ENCODE data around the gene IL6ST. TPM values are rescaled to one million over a fixed set of nuclear protein-coding genes. Genes with fewer than 3 reads are reported as not detected.
"Not testable (repeated sequence)": the region's sequence is repeated elsewhere in the genome, so short reads cannot be mapped to it uniquely, and the experiment has no call there.

IL6ST gene
- total RNA-seq, 1 donor from 2014 or later, result 325 TPM

DNA sequence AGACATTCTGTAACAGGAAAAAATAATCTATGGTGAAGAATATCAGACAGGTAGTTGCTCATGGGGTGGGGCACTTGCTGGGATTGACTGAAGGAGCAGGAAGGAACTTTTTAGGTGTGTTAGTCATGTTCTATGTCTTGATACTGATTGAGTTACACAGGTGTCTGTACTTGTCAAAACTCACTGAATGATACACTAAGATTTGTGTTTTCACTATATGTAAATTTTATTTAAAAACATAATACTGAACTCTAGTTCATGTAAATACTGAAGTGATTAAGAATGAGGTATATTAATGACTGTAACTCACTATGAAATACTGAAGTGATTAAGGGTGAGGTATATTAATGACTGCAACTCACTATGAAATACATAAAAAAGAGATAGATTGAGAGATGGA, 28.5 kb downstream of the IL6ST start:
- no peak for DNase-seq (ENCODE audit: low read depth)

DNA sequence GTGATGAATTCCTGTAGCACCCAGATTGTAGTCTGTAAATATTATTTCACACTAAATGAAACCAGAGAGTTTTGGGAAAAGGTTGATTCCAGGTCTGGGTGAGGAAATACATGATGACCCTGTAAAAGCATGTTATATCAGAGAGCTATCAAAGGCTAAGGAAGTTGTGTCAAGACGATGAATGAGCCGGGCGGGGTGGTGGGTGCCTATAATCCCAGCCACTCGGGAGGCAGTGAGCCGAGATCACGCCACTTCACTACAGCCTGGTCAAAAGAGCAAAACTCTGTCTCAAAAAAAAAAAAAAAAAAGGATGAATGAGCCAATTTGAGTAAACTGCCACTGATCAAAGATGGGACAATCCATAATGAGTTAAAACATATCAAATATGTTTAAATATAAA, 29.2 kb downstream of the IL6ST start:
- no peak for DNase-seq (ENCODE audit: low read depth)

DNA sequence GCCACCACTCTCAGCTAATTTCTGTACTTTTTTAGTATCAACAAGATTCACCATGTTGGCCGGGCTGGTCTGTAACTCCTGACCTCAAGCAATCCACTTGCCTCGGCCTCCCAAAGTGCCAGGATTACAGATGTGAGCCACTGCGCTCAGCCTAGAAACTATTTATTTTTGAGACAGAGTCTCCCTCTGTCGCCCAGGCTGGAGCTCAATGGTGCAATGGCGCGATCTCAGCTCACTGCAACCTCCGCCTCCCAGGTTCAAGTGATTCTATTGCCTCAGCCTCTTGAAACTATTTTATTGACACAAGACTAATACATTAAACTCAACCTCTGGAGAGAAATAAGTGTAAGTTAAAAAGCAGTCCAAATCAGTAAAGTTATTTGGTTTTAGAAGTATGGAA, 34.0 kb downstream of the IL6ST start:
- no peak for DNase-seq (ENCODE audit: low read depth)

DNA sequence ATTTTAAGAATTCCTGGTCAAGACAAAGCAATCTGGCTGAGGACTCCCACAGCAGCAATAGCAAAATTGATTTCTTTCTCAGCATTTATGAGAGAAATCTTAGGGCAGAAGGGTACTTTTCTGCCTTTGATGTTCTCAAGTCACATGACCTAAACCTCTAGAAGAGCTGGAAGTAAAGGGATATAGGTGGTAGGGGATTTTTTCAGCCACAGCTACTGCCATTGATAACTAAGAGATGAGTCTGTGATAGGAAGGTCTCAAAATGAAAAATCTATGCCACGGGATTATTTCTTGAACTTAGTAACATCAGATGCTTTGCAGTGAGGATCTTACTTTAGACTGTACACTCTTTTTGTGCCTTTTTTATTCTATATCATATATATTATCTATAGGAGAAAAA, 35.6 kb downstream of the IL6ST start:
- no peak for DNase-seq (ENCODE audit: low read depth)

DNA sequence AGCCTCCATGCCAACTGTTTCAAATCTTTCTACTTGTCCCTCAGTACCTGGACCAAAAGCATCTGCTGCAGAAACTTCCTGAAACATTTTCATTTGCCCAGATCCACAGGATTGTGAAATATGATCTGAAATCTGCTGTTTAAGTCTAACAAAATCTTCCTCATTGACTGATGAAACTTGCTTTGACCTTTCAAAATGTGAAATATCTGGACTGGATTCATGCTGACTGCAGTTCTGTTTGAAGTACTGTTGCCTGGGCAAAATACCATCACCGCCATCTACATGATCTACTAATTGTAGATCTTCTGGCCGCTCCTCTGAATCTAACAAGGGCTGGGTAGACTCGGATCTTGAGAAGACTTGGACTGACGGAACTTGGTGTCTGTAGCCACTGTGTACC, 53.6 kb downstream of the IL6ST start:
- not testable (repeated sequence) for DNase-seq (ENCODE audit: low read depth)

DNA sequence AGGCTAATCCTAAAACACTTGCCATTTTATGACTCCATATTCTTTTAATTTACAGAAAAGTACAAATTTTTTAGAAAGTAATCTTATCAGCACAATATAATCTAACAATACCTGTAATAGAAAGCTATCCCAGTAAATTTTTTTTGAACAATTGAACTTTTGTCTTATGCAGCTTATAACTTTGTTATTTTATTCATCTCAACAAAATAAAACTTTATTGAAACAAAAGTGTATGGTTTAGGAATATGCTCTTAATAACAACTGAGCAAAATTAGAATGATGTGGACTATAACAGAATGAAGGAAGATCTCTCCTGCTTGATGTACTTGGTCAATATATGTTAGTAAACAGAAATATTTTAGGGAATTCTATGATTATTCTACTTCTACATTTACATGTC, 57.2 kb downstream of the IL6ST start:
- DNase-seq (ENCODE audit: low read depth), result not testable (repeated sequence)

DNA sequence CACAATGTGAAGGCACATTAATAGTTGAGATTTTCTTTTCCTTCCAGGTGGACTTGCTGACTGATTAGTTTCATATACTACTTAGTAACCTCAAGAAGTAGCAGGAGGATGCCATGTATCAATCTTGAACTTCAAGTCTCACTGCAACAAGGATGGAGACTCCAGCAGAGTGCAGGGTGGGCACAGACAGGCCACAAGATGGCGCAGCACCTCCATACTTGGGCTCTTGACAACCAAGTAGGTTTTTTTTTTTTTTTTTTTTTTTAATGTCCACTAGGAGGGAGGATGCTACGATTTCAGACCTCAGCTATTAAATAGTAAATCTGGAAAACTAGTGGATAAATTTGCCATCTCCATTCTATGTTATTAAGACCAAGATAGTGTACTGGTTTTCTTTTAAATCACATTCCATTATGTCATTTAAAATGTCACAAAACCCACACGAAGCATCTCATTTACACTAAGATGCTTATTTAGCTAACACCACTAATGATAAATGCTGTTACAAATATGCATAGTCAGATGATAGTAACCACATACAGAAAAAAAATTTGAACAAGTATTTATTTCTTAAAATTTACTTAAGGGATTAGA, 58.6 kb downstream of the IL6ST start:
- peak; percentile 81 for DNase-seq (ENCODE audit: low read depth)

DNA sequence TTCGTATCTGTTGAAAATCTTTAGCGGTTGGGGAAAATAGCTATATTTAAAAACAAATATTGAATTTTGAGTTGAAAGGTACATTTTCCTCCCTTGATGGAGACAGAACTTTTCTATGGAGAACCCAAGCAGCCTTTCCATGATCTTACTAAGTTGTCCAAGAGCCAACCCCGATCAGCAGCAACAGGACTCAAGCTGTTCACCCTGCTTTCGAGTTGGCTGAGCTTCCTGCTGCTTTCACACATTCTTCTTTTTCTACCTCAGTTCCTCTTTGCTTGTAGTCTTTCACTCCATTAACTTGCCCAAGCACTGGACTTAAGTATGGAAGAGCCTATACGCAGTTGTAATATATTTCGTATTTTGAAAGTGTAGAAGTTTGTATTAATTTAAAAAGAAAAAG, 59.4 kb downstream of the IL6ST start:
- no peak for DNase-seq (ENCODE audit: low read depth)

DNA sequence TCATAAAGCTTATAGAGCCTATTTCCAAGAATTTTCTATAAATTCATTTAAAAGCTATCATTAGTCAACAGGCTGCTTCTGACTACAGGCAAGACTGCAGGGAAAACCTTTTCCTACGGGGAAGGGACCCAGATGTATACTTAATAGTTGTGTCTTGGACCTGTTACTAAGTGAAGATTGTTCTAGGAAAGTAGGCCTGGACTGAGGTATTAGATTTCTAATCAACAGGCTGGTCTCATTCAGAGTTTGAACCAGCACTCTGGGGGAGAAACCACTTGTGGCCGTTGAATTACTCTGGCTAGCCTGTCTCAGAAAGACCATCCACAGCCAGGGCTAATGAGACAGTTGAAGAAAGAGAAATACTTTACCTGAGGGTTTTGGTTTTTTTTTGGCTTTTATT, 60.0 kb downstream of the IL6ST start:
- DNase-seq (ENCODE audit: low read depth), result no peak

DNA sequence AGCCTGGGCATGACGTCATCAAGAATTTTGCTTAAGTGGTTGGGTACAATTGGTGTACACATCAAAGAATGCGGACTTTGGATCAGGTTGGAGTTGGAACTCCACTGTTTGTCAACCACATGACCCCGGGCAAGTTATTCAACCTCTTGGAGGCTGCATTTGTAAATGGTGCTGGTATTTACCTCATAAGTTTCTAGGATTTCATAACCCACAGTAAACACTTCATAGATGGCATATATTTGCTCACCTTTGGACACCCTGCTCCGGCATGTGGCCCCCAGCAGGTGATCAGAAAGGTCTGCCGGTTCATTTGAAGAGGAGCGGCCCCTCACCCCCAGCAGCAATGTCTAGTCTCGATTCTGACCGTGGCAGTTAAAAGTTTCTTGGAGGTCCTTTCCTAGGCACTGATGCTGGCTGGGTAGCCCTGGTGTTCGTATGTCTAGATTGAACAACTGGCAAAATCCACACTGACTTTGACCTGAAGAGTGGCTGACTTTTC, 60.6 kb downstream of the IL6ST start:
- DNase-seq (ENCODE audit: low read depth), result peak; percentile 89

DNA sequence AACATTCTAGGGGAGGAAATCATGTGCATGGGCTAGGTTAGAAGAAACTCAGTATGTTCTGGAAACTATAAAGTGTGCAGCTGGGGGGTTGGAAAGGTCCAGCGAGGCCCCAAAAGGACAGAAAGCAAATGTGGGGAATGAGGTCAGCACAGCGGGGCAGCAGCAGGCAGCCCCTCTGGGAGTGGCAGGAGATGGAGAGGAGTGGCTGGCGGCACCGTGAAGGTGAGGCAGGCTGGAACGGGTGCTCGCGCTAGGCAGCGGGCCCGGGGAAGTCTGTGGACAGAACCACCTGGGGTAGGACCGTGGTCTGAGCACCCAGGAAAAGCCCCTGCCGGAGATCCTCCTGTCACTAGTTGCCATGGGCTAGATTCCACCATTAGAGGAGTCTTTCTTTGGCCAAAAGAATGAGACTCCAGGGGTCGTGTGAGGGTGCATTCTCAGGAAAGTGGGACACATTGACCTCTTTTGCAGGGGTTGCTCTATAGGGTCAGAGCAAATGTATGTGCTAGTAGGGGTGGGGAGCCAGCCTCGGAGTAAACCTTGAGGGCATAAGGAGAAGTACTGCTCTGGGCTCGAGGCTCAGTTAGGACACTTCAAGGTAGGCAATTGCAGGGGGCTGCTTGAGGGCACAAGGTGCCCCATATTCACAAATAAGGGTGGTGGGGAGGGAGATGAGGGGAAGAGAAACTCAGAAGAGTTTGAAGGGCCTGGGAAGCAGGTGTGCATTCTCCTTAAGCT, 61.2 kb downstream of the IL6ST start:
- DNase-seq (ENCODE audit: low read depth), result no peak

DNA sequence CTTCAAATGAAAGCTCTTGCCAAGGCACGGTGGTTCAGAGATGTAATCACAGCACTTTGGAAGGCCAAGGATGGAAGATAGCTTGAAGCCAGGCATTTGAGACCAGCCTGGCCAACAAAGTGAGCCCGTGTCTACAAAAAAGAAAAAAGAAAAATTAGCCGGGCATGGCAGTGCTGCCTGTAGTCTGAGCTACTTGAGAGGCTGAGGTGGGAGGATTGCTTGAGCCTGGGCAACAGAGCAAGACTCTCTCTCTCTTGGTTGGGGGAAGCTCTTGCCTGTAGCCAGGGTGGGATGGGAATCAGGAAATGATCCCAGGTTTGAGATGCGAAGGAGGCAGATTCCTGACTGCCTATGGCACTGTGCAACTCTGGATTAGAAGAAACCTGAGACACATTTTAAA, 62.1 kb downstream of the IL6ST start:
- DNase-seq (ENCODE audit: low read depth), result no peak

DNA sequence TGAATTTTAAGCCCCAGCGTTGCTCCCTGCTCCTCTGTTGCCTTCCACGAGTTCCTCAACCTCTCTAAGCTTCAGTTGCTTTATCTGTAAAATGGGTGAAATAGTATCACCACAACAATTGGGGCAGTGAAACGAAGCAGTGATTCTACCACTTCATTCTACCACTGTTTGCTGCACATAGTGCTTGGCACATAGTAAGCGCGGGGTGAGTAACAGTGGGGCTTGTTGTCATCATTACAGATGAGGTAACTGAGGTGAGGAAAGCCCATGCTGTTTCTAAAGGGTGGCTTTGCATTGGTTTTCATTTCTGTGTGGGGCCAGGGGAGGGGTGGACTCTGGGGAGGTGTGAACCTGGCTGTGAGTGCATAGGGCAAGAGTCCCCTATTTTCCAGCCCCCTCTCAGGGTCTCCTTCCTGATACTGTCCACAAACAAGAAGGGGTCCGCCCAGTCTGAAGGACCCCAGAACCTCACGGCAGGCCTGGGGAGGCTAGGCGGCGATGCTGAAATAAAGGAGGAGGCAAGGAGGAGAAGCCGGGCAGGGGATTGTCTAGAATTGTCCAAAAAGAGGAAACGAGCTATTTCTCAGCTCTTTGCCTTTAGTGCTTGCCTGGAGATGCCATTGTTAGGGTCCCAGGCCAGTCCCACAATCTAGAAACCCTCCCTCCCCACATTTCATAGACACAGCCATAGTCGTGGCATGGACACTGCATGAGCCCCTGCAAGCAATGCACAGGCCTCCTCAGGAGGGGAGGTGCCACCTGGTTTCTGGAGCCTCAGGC, 65.6 kb downstream of the IL6ST start:
- DNase-seq (ENCODE audit: low read depth), result no peak

DNA sequence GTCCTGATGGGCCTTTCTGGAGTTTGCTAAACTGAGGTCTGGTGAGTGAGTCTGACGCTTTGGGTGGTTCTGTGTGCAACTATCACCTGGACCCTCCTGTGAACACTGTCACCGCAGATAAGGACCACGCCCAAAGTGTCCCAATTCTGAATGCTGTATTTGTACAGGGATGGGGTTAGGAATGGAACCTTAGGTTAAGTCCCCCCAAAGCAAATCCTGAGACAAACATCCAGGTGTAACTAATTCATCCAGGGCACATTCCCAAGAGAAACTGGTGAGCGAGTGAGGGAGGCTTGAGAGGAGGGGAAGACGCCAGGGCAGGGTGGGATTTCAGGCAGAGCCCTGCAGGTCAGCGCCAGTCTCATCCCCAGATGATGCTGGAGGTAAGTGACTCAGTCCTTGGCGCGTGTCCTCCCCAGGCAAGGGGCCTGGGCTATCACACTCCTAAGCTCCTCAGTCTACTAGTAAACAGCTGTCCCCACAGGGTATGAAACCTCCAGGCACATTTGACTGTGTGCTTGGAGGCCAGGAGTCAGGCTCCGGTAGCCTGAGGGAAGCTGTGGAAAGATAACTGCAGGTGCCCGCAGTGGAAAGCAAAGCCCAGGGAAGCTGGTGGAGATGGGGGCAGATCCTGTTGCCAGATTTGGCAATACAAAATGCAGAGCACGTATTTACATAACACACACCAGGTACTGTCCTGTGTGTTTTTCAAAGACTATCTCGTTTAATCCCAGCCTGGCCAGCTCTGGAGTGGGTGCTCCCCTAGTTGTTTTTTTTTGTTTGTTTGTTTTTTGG, 66.7 kb downstream of the IL6ST start:
- no peak for DNase-seq (ENCODE audit: low read depth)

DNA sequence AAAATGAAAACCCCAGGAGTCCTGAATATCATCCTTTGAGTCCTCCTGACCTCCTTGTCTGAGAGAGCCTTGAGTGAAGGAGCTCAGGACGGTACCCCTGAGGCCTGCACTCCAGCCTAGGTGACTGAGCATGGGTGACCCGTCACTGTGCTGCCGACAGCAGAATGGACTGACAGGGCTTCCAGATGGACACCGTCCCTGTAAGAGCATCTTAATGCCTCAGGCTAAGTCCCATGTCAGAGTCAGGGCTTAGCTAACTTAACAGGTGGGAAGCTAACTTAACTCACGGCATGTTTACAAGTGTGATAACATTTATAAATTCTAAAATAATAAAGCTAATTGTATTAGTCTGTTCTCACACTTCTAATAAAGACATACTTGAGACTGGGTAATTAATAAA, 68.3 kb downstream of the IL6ST start:
- no peak for DNase-seq (ENCODE audit: low read depth)

DNA sequence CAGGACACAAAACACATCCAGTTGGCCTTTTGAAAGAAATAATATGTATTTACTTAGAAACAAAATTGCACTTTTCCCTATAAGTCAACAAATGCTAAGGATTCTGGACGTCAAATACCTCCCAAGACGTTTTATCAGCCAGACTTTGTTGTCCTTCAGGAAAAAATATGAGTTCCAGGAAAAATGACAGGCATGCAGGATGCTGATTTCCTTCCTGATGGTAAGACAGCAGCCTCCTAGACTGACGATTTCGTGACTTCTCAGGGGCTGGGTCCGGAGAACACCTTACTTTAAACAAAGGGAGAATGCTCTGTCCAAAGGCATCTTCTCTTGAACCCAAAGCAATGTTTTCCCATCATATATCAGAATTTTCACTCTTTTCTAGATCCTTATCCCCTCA, 69.1 kb downstream of the IL6ST start:
- DNase-seq (ENCODE audit: low read depth), result no peak

DNA sequence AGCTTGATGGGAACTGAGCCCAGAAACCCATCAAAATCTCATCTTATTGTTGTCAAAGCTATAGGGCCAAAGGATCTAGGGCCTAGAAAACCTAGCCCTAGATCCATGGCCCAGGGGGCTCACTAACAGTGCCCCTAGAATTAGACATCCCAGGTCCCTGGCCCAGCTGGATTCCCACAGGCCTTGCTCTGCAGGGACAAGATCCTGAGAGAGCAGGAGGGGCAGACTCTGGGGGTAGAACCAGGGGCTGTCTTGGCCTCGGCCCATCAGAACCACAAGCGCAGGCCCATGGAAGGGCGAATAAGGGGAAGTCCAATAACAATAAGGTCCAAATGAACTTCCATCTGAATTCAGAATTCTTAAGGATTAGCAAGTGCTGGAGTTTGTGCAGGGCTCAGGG, 69.6 kb downstream of the IL6ST start:
- no peak for DNase-seq (ENCODE audit: low read depth)

DNA sequence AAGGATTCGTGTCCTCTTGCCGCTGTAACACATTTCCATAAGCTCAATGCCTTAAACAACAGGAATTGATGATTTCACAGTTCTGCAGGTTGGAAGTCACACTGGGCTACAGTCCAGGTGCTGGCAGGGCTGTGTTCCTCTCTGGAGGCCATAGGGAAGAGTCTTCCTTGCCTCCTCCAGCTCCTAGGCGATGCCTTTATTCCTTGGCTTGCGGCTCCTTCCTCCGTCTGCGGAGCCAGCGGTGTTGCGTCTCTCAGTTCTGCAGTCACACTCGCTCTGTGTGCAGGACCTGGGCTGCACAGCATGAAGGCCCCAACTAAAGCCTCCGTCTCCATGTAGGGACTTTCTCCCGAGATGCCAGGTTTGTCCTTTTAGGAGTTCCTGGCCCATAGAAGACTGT, 70.0 kb downstream of the IL6ST start:
- DNase-seq (ENCODE audit: low read depth), result no peak

DNA sequence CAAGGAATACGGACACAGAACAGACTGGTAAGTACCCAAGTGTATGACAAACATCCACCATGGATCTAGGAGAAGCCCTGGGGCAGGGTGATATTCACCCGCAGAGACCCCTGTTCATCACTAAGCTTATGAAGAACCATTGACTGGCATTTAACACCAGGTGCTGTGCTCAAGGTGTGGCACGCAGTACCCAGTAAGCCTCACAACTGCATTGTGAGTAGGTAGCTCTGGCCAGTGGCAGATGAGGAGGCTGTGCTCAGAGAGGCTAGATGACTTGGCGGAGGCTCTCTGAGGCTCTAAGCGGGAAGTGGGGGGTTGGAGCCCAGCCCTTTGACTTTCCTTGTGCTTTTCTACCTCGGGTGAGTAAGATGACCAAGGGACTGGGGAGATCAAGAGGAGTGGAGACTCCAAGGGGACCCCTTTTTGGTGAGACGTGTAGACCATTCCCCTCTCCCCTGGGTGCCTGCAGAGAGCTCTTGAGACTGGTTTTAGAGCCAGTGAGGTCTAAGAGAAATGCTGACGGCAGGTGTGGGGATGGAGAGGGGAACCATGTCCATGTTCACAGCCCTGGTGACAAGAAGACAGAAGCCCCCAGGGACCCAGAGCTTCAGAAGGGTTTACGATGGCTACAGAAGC, 70.8 kb downstream of the IL6ST start:
- DNase-seq (ENCODE audit: low read depth), result no peak

DNA sequence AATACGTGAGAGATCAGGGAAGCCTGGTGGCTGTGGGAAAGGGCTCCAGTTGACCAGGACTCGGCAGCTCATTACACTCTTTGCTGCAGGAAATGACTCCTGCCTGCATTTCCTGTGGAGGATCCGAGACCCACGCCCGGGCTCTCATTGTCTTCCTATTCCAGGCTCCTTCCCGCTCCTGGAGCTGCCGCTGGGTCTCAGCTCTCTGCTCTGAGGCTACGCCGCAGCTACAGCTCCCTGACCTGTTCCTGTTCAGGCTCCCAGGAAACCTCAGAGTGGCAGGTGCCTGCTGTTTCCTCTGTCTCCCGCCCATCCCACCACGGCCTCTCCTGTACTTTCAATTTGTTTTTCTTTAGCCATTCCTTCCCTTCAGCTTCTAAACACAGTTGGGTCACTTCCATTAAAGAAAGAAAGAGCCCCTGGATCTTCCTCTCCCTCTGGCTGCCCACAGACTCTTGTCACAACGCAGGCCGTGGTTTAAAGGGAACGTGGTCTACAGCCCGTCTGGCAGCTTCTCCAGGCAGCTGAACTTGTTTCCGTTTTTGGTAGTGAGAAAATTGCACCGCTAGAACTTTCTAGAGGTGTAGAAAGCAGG, 71.5 kb downstream of the IL6ST start:
- no peak for DNase-seq (ENCODE audit: low read depth)

DNA sequence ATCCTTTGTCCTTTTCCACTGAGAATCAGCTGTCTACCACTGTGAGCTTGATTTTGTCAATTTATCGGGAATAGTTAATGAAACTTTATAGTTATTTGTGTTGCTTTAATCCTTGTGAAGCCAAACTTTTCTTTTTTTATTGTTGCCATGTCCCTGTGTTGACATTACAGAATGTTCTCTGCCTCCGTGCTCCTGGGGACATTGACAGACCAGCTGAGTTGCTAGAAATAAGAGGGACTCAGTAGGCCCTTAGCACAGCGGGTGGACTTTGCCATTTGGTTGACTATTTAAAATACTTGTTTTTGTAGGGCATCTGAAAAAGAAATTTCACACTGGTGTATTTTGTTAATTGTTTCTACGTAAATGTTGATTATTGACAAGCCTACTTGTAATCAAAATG, 73.1 kb downstream of the IL6ST start:
- DNase-seq (ENCODE audit: low read depth), result no peak
